Spleen (tissue), 11 donors: ENCODE data around the gene SHISA4. TPM values are rescaled to one million over a fixed set of nuclear protein-coding genes. Genes with fewer than 3 reads are reported as not detected.

Source experiments
- DNase-seq: peaks from one replicate; pipeline ENCODE4 v3.0.0-alpha.2; 2020
- H3K27ac ChIP-seq, 8 donors: fragments of 200-600 bp; sonication (generic) in 7 of 8; 1 replicate in 4 of 8; 2 replicates in 4 of 8; pipeline versions ENCODE4 v1.5.0 to v1.8.0; 2016 to 2021; ENCODE audit warnings: inconsistent platforms in 4 of 8, mild to moderate bottlenecking in 4 of 8, moderate library complexity in 1 of 8
- H3K27me3 ChIP-seq, 7 donors: fragments of 200-600 bp; sonication (generic) in 6 of 7; replicated peaks in 1 of 7; 1 replicate in 4 of 7; 2 replicates in 3 of 7; pipeline versions ENCODE4 v1.5.0 to v1.8.0; 2016 to 2021; ENCODE audit warnings: inconsistent platforms in 3 of 7, mild to moderate bottlenecking in 1 of 7
- H3K36me3 ChIP-seq, 6 donors: fragments of 200-600 bp; sonication (generic) in 5 of 6; 1 replicate in 4 of 6; 2 replicates in 2 of 6; pipeline versions ENCODE4 v1.5.0 to v1.8.0; 2016 to 2021; ENCODE audit warnings: inconsistent platforms in 2 of 6
- H3K4me1 ChIP-seq, 6 donors: fragments of 200-600 bp; sonication (generic) in 5 of 6; 1 replicate in 3 of 6; 2 replicates in 3 of 6; pipeline versions ENCODE4 v1.5.0 to v1.8.0; 2016 to 2021; ENCODE audit warnings: inconsistent platforms in 3 of 6
- H3K4me3 ChIP-seq, 8 donors: fragments of 200-600 bp; sonication (generic) in 7 of 8; 1 replicate in 4 of 8; 2 replicates in 4 of 8; pipeline versions ENCODE4 v1.5.0 to v1.8.0; 2016 to 2021; ENCODE audit warnings: inconsistent platforms in 4 of 8, mild to moderate bottlenecking in 4 of 8, moderate library complexity in 2 of 8
- H3K9me3 ChIP-seq, 8 donors: fragments of 200-600 bp; sonication (generic) in 7 of 8; 1 replicate in 4 of 8; 2 replicates in 4 of 8; pipeline versions ENCODE4 v1.5.0 to v1.8.0; 2016 to 2021; ENCODE audit warnings: inconsistent platforms in 4 of 8
- CTCF ChIP-seq, 11 experiments: fragments of 200-600 bp in 7 of 11; fragments of 450-650 bp in 4 of 11; sonication (generic) in 4 of 11; IDR thresholded peaks in 8 of 11; conservative IDR thresholded peaks in 3 of 11; 1 replicate in 7 of 11; 2 replicates in 4 of 11; pipeline versions ENCODE4 v1.4.0 to v1.8.0; 2016 to 2021; ENCODE audit warnings: antibody characterized with exemption in 11 of 11, inconsistent platforms in 4 of 11, mild to moderate bottlenecking in 1 of 11
- POLR2A ChIP-seq, 3 donors: fragments of 450-650 bp; IDR thresholded peaks; one replicate each; pipeline ENCODE4 v1.5.1; 2017; ENCODE audit warnings: antibody characterized with exemption in 3 of 3, mild to moderate bottlenecking in 1 of 3
- POLR2AphosphoS5 ChIP-seq, 3 donors: sonication (generic); formaldehyde crosslinking; IDR thresholded peaks; one replicate each; pipeline ENCODE4 v1.5.1; 2017; ENCODE audit warnings: antibody characterized with exemption in 3 of 3
- WGBS, 5 donors: extraction: QIAGEN DNeasy Blood & Tissue Kit in 3 of 5; methylation state at CpG; one replicate each; pipeline versions ENCODE4 v1.1.5 to v1.1.7; 2013 to 2018; 5-methylcytosine and 5-hydroxymethylcytosine counted together
- intact Hi-C: fragments of 100-400 bp; cut with DNase I; formaldehyde crosslinking; loops from one replicate; pipeline ENCODE4 v1.15.0; 2023; ENCODE audit warnings: low total_unique reads
- polyA plus RNA-seq, 3 donors: library from polyadenylated mRNA; stranded (reverse); fragments of 200-250 nt; gene quantifications; one replicate each; pipeline ENCODE4 v1.2.1, GENCODE V29; 2013
- total RNA-seq, 7 donors: library from RNA; depleted of rRNA in 3 of 7; stranded (reverse); fragments of >200 nt in 3 of 7; fragmentation: NEBNext Ultra II Directional in 4 of 7; extraction: Animal tissue kit (Norgen Biotek cat#: 25700) in 4 of 7; gene quantifications; one replicate each; pipeline versions ENCODE4 v1.1.0 to v1.2.1, GENCODE V29; 2016 to 2021
- donor health status: healthy with polysubstance abuse.
- donor health status: DM: no; HTN: no; CAD: no; lungs with moderate emphysema.
- donor health status: DM: no; HTN: no; CAD: no.
- donor health status: Bipolar disorder and iron deficiency.
- donor health status: healthy.
- donor health status: DM: no; HTN: no; CAD: no.
- donor health status: DM: yes; HTN: yes; CAD: no.

Gene SHISA4
- total and polyA plus RNA-seq, 10 donors = 3.2 to 13.3 (median 6.2) TPM

DNA sequence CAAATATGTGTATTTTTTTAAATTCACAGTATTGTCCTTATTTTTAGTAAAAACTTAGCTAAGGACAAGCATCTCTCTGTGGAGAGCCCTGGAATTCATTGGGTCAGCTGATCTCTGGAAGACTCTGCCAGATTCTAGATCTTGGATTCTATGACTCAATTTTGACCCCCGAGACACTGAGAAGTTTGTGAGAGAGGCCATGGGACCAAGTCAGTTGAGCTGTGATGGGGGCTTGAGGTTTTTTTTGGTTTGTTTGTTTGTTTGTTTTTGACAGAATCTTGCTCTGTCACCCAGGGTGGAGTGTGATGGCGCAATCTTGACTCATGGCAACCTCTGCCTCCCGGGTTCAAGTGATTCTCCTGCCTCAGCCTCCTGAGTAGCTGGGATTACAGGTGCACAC is 13.5 kb downstream of the SHISA4 start:
- H3K27ac ChIP-seq = peak overlapping the region in 3 of 8 donors; percentile 59 to 72 (median 69)
- no peaks in the 10 kb centered on the region for H3K27me3 ChIP-seq
- no peak for DNase-seq
- intact Hi-C loops = no loop called here
- TF ChIP-seq POLR2AphosphoS5 (IDR thresholded peaks at IDR 0.05) (no peak), POLR2A (IDR thresholded peaks at IDR 0.05) (no peak), CTCF (IDR thresholded peaks at IDR 0.05 in 8 of 11, conservative IDR thresholded peaks at IDR 0.05 in 3 of 11) (no peak)
- WGBS, 5 donors = 88 to 95% (median 89%) methylated on average over 3 of the region's 3 CpGs
- H3K4me1 ChIP-seq = peaks cover 0 to 10% (median 2%) of the 10 kb centered on the region in 6 donors
- H3K9me3 ChIP-seq = no peaks in the 10 kb centered on the region
- H3K36me3 ChIP-seq = peaks cover 0 to 10% (median 0%) of the 10 kb centered on the region in 6 donors
- no peak overlapping the region for H3K4me3 ChIP-seq

DNA sequence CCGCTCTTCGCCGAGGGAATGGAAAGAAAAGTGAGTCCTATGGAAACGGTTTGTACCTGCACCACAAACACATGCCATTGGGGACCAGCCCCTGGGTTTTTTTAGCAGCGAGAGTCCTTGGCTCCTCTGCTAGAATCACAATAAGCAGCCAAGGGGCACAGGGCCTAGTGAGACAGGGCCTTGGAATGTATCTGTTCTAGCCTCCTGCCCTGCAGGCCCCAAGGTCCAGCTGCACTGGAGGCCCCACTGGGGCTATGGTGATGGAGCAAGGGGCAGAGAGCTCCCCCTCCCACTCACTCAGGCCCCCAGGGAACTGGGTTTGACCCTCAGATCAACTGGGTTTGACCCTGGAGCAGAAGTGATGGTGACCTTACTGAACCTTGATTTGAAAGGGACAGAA is 14.4 kb downstream of the SHISA4 start:
- no peaks in the 10 kb centered on the region for H3K9me3 ChIP-seq
- no peak for DNase-seq

DNA sequence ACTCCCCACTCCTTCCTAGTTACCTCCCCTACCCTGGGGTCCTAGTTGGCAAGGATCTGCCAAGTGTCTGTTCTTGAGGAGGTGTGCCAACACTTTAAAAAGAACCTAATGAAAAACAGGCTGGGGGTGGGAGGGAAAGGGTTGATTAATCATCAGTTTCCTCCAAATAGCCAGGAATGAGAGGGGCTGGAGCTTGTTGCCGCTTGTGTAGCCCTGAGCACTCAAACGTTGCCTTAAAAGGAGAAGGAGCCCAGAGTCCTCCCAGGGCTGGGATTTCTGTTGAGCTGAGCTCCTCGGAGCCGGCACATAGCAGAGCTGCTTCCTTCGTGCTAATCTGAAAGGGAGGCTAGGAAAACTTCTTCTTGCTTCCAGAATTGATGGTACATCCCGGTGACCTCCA is 15.9 kb downstream of the SHISA4 start:
- H3K27ac ChIP-seq = peak overlapping the region in 7 of 8 donors; percentile 51 to 72 (median 59)
- H3K9me3 ChIP-seq = no peaks in the 10 kb centered on the region
- 60 to 76% (median 65%) methylated on average over 6 of the region's 6 CpGs for WGBS, 5 donors
- no peak overlapping the region for H3K4me3 ChIP-seq
- no peaks in the 10 kb centered on the region for H3K27me3 ChIP-seq
- TF ChIP-seq CTCF (IDR thresholded peaks at IDR 0.05 in 8 of 11, conservative IDR thresholded peaks at IDR 0.05 in 3 of 11) (no peak), POLR2A (IDR thresholded peaks at IDR 0.05) (no peak), POLR2AphosphoS5 (IDR thresholded peaks at IDR 0.05) (peak in 1 of 3 donors; percentile 51)
- H3K36me3 ChIP-seq = no peaks in the 10 kb centered on the region
- intact Hi-C loops = no loop called here
- peaks cover 0 to 10% (median 2%) of the 10 kb centered on the region in 6 donors for H3K4me1 ChIP-seq
- DNase-seq = no peak

More for the DNA sequence above, 14.4 kb downstream of the SHISA4 start:
- H3K27ac ChIP-seq = peak overlapping the region in 3 of 8 donors; percentile 59 to 72 (median 69)
- no peaks in the 10 kb centered on the region for H3K27me3 ChIP-seq
- no peak overlapping the region for H3K4me3 ChIP-seq
- H3K4me1 ChIP-seq = peaks cover 0 to 10% (median 2%) of the 10 kb centered on the region in 6 donors
- H3K36me3 ChIP-seq = peaks cover 0 to 5% (median 0%) of the 10 kb centered on the region in 6 donors
- TF ChIP-seq CTCF (IDR thresholded peaks at IDR 0.05 in 8 of 11, conservative IDR thresholded peaks at IDR 0.05 in 3 of 11) (no peak), POLR2AphosphoS5 (IDR thresholded peaks at IDR 0.05) (peak in 1 of 3 donors; percentile 17)
- 75 to 94% (median 87%) methylated on average over 5 of the region's 5 CpGs for WGBS, 5 donors
- intact Hi-C loops = no loop called here

GRCh38 chr1:201905234-201905890 is 16.7 kb downstream of the SHISA4 start:
- Histone ChIP-seq H3K9me3 (no peaks in the 10 kb centered on the region), H3K36me3 (no peaks in the 10 kb centered on the region), H3K4me1 (peaks cover 0 to 10% (median 2%) of the 10 kb centered on the region in 6 donors), H3K4me3 (no peak overlapping the region), H3K27me3 (no peaks in the 10 kb centered on the region), H3K27ac (peak overlapping the region in 7 of 8 donors; percentile 12 to 72 (median 59))
- TF ChIP-seq POLR2AphosphoS5 (IDR thresholded peaks at IDR 0.05) (no peak), POLR2A (IDR thresholded peaks at IDR 0.05) (no peak), CTCF (IDR thresholded peaks at IDR 0.05 in 8 of 11, conservative IDR thresholded peaks at IDR 0.05 in 3 of 11) (no peak)
- 47 to 82% (median 71%) methylated on average over 5 to 6 of the region's 6 CpGs for WGBS, 5 donors
- intact Hi-C loops = loop anchor here (5.0 kb wide), 1 partner anchor 37 kb away; no protein-coding TSS in a partner anchor
- no peak for DNase-seq
